HG03460 (cell line): ENCODE results near the gene SPTLC2.
"Not testable (repeated sequence)": the region's sequence is repeated elsewhere in the genome, so short reads cannot be mapped to it uniquely, and the experiment has no call there.

ENCODE experiments used
- ATAC-seq: cut with Tn5 transposase; IDR thresholded peaks from one replicate; pipeline ENCODE4 v1.9.1; 2021; ENCODE audit not compliant: unreplicated experiment

SPTLC2 gene

GRCh38 chr14:77554207-77554606 lies 62.2 kb downstream of the SPTLC2 start:
- ATAC-seq: peak; percentile 62

DNA sequence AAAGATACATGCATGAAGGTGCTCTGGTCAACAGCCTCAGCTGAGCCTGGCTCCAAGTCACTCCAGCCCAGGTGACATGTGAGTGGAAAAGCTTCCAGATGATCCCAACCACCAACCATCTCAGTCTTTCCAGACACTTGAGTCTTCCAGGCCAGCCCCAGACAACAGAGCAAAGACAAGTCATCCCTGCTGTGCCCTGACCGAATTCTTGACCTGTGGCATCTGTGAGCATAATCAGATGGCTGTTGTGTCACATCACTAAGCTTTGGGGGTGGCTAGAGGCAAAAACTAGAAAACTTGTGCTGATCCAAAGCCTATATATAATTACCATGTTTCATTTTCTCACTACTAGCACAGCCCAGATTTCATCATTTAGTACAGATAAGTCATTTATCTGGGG lies 67.0 kb downstream of the SPTLC2 start:
- no peak for ATAC-seq

GRCh38 chr14:77547512-77548180 lies 68.8 kb downstream of the SPTLC2 start:
- ATAC-seq: no peak

DNA sequence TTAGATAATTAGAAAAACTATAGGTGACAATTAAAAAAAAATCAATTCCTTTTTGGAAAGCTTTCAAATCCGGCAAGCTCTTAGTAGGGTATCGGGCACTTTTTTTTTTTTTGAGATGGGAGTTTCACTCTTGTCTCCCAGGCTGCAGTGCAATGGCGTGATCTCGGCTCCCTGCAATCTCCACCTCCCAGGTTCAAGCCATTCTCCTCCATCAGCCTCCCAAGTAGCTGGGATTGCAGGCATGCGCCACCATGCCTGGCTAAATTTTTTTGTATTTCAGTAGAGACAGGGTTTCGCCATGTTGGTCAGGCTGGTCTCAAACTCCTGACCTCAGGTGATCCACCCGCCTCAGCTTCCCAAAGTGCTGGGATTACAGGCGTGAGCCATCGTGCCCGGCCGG lies 71.3 kb downstream of the SPTLC2 start:
- not testable (repeated sequence) for ATAC-seq

DNA sequence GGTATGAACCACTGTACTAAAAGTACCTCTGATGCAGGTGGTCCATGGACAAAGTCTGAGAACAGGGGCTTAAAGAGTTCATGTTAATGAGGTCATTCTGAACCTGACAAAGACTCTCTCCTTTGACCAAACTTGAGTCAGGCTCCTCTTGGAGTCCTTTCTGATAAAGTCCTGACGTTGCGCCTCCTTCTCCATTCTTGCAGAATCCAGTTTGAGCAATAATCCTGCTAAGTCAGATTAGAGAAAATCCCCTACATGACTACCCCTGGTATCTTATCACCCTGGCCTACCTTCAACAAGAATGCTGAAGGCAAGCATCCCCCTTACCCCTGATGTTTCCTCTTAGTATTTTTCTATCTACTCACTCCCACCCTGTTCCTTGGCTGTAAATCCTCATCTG lies 71.9 kb downstream of the SPTLC2 start:
- no peak for ATAC-seq

- ATAC-seq: no peak
These were observed 72.7 kb downstream of the SPTLC2 start for GRCh38 chr14:77543637-77544334.

DNA sequence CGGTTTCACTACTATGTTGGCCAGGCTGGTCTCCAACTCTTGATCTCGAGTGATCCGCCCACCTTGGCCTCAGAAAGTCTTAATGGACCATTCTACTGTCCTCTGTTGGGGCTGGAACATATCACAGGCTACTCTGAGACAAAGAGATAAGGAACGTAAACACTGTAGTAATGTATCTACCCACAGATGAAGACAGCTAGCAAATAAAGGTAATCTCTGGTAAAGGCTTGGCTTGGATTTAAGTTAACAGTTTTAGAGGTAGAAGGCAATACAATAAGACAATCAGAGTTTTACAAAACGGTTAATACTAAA lies 73.2 kb downstream of the SPTLC2 start:
- no peak for ATAC-seq

- no peak for ATAC-seq
These were observed 73.8 kb downstream of the SPTLC2 start for GRCh38 chr14:77542421-77543239.

DNA sequence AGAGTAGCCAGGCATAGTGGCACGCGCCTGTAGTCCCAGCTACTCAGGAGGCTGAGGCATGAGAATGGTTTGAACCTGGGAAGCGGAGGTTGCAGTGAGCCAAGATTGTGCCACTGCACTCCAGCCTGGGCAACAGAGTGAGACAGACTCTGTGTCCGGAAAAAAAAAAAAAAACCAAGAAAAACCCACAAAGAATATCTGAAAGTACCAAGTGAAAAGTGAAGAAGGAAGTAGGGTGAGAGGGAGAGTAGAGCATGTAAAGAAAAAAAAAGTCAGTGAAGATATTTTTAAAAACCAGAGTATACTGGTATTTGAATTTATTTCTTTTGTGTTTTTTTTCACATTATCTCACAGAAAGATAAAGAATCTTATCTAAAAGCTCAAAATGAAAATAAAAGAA lies 74.5 kb downstream of the SPTLC2 start:
- no peak for ATAC-seq

- not testable (repeated sequence) for ATAC-seq
These were observed 79.5 kb downstream of the SPTLC2 start for GRCh38 chr14:77536951-77537350.

DNA sequence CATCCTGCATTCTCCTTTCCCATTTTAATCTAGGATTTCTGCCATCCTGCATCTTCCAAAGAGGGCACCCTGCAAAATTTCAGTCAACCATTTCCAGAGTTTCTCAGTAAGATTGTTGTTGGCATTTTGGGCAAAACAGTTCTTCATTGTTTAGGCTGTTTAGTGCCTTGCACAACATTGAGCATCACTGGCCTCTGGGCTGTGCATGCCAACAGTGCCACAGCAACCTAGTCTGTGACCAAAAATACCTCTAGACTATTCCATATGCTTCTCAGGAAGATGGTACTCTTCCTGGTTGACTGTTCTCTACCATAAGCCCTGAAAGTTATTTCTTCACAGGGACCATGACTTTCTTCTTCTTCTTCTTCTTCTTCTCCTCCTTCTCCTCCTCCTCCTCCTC lies 85.4 kb downstream of the SPTLC2 start:
- no peak for ATAC-seq

GRCh38 chr14:77529963-77530362 lies 86.5 kb downstream of the SPTLC2 start:
- no peak for ATAC-seq

DNA sequence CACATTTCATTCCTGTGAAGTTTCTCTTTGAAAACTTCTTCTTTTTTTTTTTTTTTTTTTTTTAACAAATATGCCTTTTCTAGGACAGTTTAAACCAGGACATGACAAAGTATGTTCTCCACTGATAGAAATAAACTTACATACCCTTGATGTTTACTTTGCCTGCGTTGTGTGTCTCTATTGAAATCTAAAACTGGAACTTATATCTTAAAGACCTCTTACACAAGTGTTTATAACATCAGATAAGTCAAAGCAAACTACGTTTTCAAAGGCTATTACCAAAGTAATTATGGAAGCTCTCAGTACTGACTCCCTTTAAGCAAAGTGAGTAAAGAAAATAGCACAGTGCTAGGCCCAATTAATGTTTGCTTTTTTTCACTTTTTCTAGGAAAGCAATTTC lies 87.2 kb downstream of the SPTLC2 start:
- no peak for ATAC-seq

- ATAC-seq: not testable (repeated sequence)
These were observed 87.7 kb downstream of the SPTLC2 start for GRCh38 chr14:77528701-77529100.

- ATAC-seq: no peak
These were observed 90.2 kb downstream of the SPTLC2 start for GRCh38 chr14:77526266-77526665.

- no peak for ATAC-seq
These were observed 91.9 kb downstream of the SPTLC2 start for GRCh38 chr14:77524536-77524935.

- no peak for ATAC-seq
These were observed 93.3 kb downstream of the SPTLC2 start for GRCh38 chr14:77523109-77523508.

DNA sequence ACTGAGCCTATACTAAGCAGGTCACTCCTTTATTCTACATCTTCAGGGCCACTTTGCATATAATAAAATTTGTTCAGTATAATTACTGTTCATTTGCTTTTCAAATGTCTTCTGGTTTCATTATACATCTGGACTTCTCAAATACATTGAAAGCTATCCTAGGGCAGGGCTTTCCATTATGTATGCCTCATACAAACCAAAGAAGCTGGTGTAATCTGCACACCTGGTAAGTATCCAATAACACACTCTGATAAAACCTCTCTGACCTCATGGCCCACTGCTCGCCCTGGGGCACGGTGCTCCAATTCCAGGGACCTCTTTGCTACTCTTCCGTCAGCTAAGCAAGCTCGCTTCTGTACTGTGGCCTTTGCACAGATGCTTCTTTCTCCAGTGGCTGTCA lies 95.9 kb downstream of the SPTLC2 start:
- no peak for ATAC-seq

DNA sequence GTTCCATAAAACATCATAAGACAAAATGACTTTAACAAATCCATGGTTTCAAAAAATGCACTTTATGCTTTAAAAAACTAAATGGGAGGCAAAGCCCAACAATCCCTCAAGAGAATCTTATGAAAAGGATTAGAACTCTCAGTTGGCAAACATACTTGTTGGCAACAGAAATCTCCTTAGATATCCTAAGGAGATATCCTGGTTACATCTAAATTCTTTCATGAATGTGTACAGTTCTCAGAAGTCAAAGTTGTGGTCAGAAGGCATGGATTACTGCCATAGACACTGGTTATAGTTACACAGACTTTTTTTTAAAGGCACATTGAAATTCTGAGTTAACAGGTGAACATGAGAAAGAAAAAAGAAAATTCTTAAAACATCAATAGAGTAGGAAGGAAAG lies 100.3 kb downstream of the SPTLC2 start:
- no peak for ATAC-seq

DNA sequence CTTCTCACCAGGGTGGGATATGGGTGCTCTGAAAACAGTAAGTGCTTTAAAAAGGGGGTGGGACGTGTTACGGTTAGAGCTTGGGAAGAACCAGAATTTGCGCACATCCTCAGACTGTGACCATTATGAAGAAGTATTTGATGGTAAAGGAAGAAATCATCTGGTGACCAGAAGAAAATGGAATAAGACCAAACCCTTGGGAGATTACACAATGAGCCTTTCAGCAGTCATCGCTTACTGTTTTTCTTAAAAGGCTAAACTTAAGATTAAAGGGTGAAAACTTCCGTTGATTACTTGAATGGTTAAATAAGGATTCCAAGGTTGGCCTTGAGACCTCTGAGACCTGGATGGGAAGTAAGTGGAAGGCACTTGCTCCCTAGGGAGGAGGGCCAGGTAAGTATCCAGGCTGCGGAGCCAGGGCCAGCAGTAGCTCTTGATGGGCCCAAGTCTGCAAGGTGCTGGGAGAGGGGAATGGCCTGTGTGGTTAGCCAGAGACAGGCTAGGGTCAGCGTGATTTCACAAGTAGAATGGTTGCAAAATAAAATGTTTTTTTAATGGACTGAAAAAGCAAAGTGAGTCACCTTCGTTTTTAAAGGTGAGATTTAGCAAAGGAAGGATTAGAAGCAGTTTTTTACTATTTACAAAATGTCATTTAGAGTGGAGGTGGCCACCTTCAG lies 104.8 kb downstream of the SPTLC2 start:
- ATAC-seq: no peak

DNA sequence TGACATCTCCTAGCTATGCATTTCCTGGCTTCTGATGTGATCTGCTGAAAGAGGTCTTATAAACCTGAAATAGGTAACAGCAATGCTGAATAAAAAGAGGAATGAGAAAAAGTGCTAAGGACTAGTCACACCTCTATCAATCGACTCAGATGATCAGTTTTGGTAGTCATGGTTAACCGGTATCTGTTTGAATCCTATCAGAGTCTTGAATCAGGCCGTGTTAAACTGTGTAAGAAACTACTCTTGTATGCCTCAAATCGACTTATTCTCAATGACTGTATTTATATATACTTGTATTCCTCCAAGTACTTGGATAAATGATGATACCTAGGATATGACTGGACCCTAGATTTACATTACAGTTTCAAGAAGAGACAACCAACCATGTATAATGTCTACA lies 107.1 kb downstream of the SPTLC2 start:
- no peak for ATAC-seq

- no peak for ATAC-seq
These were observed 107.6 kb downstream of the SPTLC2 start for GRCh38 chr14:77508876-77509275.
